Neural progenitor cell (in vitro differentiated cells): ENCODE measurements around the gene RNF225.

ENCODE experiments used
- CTCF ChIP-seq: fragments of 200-600 bp; sonication (generic); IDR thresholded peaks from 2 replicates; pipeline ENCODE4 v1.5.1; 2017; ENCODE audit warnings: antibody characterized with exemption, mild to moderate bottlenecking
- EZH2 ChIP-seq: fragments of 200-600 bp; sonication (generic); IDR thresholded peaks from 2 replicates; pipeline ENCODE4 v1.6.1; 2017; ENCODE audit warnings: antibody characterized with exemption, mild to moderate bottlenecking, moderate library complexity

- TF ChIP-seq EZH2 (peak; percentile 48), CTCF (no peak)
These were observed 1.5 kb downstream of the RNF225 start for GRCh38 chr19:58396691-58397532.
